DMS 273 (cell line): ENCODE results near the gene TCF21.

Source experiments
- DNase-seq: peaks from one replicate; lab custom pipeline; 2025; ENCODE audit not compliant: unreplicated experiment; lab: John Stamatoyannopoulos, UW

Gene TCF21

GRCh38 chr6:133889557-133890403 is 867 bp downstream of the TCF21 start:
- DNase-seq = no peak

- no peak for DNase-seq
Observed at GRCh38 chr6:133890711-133891148, 1.8 kb downstream of the TCF21 start.

- DNase-seq = peak; percentile 83
Observed at GRCh38 chr6:133891149-133891926, 2.4 kb downstream of the TCF21 start.

GRCh38 chr6:133891927-133892812 is 3.3 kb downstream of the TCF21 start:
- DNase-seq = no peak

GRCh38 chr6:133892813-133893691 is 4.1 kb downstream of the TCF21 start:
- no peak for DNase-seq

- DNase-seq = no peak
Observed at GRCh38 chr6:133893946-133894345, 5.0 kb downstream of the TCF21 start.

GRCh38 chr6:133894369-133894768 is 5.5 kb downstream of the TCF21 start:
- no peak for DNase-seq

- no peak for DNase-seq
Observed at GRCh38 chr6:133894795-133895358, 6.0 kb downstream of the TCF21 start.

- no peak for DNase-seq
Observed at GRCh38 chr6:133895573-133896343, 6.8 kb downstream of the TCF21 start.

GRCh38 chr6:133896344-133896721 is 7.4 kb downstream of the TCF21 start:
- DNase-seq = no peak

- DNase-seq = no peak
Observed at GRCh38 chr6:133898263-133898662, 9.3 kb downstream of the TCF21 start.

GRCh38 chr6:133899556-133899955 is 10.6 kb downstream of the TCF21 start:
- peak; percentile 23 for DNase-seq

- DNase-seq = no peak
Observed at GRCh38 chr6:133903855-133904254, 14.9 kb downstream of the TCF21 start.

- no peak for DNase-seq
Observed at GRCh38 chr6:133906050-133906449, 17.1 kb downstream of the TCF21 start.

- peak; percentile 94 for DNase-seq
Observed at GRCh38 chr6:133916650-133917151, 27.8 kb downstream of the TCF21 start.

GRCh38 chr6:133917781-133918180 is 28.9 kb downstream of the TCF21 start:
- DNase-seq = no peak

- peak; percentile 67 for DNase-seq
Observed at GRCh38 chr6:133918208-133918930, 29.5 kb downstream of the TCF21 start.

GRCh38 chr6:133919362-133919761 is 30.4 kb downstream of the TCF21 start:
- DNase-seq = no peak
